NB4 (cell line): ENCODE measurements around the gene CHN1.

Experiments
- DNase-seq: peaks from one replicate; pipeline ENCODE4 v3.0.0; 2010; ENCODE audit warnings: low read depth
- H3K4me3 ChIP-seq: one replicate; pipeline ENCODE4 v1.5.1; 2011; ENCODE audit warnings: mild to moderate bottlenecking, low read depth, low read length, moderate library complexity
- MAX ChIP-seq: IDR thresholded peaks from 2 replicates; pipeline ENCODE4 v1.6.1; 2011; ENCODE audit warnings: low read depth, low read length
- MYC ChIP-seq: IDR thresholded peaks from 2 replicates; pipeline ENCODE4 v1.6.1; 2011; ENCODE audit warnings: low read depth, low read length
- POLR2A ChIP-seq: IDR thresholded peaks from 2 replicates; pipeline ENCODE4 v1.6.1; 2011; ENCODE audit warnings: mild to moderate bottlenecking; ENCODE audit not compliant: insufficient read length; ENCODE audit errors: extremely low read depth
- TF ChIP-seq, protein P1 (sequence below): IDR thresholded peaks from one replicate; pipeline ENCODE4 v1.5.1; 2012; ENCODE audit warnings: low read depth, low read length

CHN1 gene

GRCh38 chr2:174781996-174782395 lies 223.2 kb downstream of the CHN1 start:
- no peak overlapping the region for H3K4me3 ChIP-seq
- TF ChIP-seq POLR2A (no peak), MYC (no peak), MAX (no peak)
- TF ChIP-seq, protein P1, sequence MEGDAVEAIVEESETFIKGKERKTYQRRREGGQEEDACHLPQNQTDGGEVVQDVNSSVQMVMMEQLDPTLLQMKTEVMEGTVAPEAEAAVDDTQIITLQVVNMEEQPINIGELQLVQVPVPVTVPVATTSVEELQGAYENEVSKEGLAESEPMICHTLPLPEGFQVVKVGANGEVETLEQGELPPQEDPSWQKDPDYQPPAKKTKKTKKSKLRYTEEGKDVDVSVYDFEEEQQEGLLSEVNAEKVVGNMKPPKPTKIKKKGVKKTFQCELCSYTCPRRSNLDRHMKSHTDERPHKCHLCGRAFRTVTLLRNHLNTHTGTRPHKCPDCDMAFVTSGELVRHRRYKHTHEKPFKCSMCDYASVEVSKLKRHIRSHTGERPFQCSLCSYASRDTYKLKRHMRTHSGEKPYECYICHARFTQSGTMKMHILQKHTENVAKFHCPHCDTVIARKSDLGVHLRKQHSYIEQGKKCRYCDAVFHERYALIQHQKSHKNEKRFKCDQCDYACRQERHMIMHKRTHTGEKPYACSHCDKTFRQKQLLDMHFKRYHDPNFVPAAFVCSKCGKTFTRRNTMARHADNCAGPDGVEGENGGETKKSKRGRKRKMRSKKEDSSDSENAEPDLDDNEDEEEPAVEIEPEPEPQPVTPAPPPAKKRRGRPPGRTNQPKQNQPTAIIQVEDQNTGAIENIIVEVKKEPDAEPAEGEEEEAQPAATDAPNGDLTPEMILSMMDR: no peak
- no peak for DNase-seq

DNA sequence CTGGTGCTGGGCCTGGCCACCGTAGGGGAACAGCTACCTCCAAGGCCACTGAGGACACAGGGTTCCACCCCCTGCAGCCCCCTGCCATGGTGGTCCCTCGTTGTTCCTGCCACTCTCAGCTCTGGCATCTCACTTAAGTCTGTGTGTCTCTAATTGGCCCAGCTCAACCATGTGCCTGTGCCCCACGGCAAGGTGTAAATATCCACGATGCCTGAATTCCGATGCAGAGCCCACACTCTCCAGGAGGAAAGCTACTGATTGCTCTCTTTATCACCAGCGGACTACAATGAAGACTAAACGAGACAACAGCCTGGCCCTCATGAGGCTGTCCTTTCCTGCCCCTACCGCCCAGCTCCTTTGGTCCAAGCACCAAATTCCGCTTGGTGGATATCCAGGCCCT lies 223.9 kb downstream of the CHN1 start:
- no peak for DNase-seq
- TF ChIP-seq MAX (no peak), POLR2A (no peak), MYC (no peak)
- TF ChIP-seq, protein P1: no peak
- H3K4me3 ChIP-seq: no peak overlapping the region

GRCh38 chr2:174780856-174781255 lies 224.3 kb downstream of the CHN1 start:
- TF ChIP-seq MAX (no peak), POLR2A (no peak), MYC (no peak)
- TF ChIP-seq, protein P1: no peak
- H3K4me3 ChIP-seq: no peak overlapping the region
- no peak for DNase-seq

GRCh38 chr2:174780191-174780840 lies 224.9 kb downstream of the CHN1 start:
- TF ChIP-seq POLR2A: no peak
- TF ChIP-seq MYC: no peak
- TF ChIP-seq MAX: no peak
- TF ChIP-seq, protein P1: no peak
- H3K4me3 ChIP-seq: no peak overlapping the region
- DNase-seq: no peak

DNA sequence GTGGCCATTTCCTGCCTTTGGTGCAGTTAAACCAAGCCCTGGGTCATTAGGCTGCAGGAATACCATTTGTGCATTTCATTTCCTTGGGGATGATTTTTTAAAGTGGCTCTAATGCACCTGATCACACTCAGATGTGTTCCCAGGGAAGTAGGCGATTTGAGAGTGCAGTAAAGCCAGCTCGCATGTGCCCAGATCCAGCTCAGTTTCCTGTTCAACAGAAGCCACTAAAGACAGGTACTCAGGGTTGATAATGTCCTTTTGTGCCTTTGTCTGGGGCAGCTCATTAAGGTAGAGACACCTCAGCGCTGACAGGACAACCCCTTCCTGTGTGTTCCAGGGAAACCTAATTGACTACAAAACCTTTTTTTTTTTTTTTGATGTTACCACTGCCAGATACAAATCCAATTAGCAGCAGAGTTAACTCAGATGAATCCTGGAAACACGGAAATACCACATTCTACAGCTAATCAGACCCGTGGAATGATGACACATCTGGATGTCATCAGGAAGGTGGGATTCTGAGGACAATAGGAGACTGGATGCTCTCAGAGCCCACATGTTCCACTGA lies 225.7 kb downstream of the CHN1 start:
- TF ChIP-seq MAX: no peak
- no peak for TF ChIP-seq MYC
- TF ChIP-seq, protein P1: no peak
- no peak for TF ChIP-seq POLR2A
- no peak for DNase-seq
- H3K4me3 ChIP-seq: no peak overlapping the region
